ENCODE data around the gene OR51E1. TPM values are rescaled to one million over a fixed set of nuclear protein-coding genes. Genes with fewer than 3 reads are reported as not detected.
A peak's percentile ranks its signal among the peaks of the same experiment; 100 is the strongest.

The OR51E1 gene
- total RNA-seq, 1 donor from 2014 or later = 0.14 TPM

DNA sequence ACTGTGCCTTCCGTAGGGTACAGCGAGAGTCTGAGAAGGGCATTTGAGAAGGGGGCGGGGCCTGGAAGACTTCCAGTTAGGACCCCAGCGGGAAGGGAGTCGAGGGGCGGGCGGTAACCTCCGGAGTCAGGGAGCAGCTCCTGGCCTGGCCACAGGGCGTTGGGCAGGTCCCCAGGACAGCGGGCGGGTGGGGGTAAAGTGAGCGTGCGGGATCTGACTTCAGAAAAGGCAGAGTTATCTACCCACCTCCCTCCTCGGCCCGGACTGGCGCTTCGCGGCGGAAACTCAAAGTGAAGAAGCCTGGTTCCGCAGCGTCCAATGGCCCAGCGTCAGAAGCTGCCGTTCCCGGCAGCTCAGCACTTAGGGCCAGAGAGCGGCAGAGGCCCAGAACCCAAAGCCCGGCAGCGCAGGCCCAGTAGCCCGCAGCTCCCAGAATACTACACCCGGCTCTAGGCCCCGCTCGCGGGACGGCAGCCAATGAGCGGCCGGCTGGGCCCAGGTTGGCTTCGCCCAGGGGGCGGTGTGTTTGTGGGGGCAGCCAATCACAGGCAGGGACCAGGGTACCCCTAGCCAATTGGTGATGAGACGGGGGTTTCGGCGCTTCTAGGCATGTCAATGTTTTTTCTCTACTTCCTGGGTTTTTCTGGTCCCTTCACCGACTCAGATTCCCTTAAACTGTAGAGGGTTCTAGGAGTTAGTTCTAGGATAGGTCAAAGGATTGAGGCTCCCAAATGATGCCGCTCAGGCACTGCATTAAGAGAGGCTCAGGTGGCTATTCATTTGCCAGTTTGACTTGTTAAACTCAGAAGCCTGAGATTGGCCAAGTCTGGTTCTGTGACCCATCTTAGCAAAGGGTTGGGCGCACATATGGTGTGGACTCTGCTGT, 35.8 kb upstream of the OR51E1 start, which contains the start of gene TRIM68:
TSS of gene TRIM68 (minus strand) at position 451 of the 886 bp plus-strand sequence. CDS start 2,727 bp downstream, outside the sequence.
- DNase-seq (ENCODE audit: low spot score, unreplicated experiment) = peak; percentile 92

DNA sequence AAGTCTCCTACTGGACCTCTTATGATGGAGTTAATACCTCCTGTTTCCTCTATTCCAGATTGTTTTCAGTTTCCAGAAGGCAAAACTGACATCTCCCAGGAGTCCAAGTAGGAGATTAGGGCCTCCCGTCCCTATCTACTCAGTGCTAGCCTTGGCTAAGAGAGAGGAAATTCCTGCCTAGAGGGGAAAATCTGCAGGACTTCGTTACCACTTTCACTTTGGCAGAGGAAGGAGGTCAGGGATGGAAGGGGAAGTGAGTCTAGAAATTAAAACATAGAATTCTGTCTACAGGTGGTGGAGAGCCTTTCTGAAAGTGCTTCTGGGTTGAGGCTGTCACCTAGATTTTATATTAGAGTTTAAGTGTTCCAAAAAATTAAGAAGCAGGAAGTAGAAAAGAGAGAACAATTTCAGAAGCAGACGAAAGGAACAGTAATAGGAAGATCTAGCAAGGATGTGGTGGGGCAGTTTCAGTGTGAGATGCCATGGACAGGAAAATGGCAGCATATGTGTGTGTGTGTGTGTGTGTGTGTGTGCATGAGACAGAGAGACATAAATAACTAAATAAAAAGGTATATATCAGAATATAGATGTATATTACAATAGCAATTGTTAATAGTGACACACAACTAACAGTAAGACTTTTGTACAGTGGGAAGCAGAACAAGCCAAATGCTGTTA, 33.4 kb upstream of the OR51E1 start:
- TF ChIP-seq, protein P1, sequence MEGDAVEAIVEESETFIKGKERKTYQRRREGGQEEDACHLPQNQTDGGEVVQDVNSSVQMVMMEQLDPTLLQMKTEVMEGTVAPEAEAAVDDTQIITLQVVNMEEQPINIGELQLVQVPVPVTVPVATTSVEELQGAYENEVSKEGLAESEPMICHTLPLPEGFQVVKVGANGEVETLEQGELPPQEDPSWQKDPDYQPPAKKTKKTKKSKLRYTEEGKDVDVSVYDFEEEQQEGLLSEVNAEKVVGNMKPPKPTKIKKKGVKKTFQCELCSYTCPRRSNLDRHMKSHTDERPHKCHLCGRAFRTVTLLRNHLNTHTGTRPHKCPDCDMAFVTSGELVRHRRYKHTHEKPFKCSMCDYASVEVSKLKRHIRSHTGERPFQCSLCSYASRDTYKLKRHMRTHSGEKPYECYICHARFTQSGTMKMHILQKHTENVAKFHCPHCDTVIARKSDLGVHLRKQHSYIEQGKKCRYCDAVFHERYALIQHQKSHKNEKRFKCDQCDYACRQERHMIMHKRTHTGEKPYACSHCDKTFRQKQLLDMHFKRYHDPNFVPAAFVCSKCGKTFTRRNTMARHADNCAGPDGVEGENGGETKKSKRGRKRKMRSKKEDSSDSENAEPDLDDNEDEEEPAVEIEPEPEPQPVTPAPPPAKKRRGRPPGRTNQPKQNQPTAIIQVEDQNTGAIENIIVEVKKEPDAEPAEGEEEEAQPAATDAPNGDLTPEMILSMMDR (IDR thresholded peaks at IDR 0.05; ENCODE audit: unreplicated experiment) = no peak
- H3K27ac Mint-ChIP-seq = no peak overlapping the region
- peaks cover 15% of the 10 kb centered on the region for H3K4me1 Mint-ChIP-seq (ENCODE audit: low read depth)
- no peaks in the 10 kb centered on the region for H3K9me3 Mint-ChIP-seq (ENCODE audit: low read depth)
- H3K27me3 Mint-ChIP-seq = peaks cover 17% of the 10 kb centered on the region
- no peak overlapping the region for H3K4me3 Mint-ChIP-seq (ENCODE audit: low read depth)
- H3K36me3 Mint-ChIP-seq (ENCODE audit: insufficient read depth) = no peaks in the 10 kb centered on the region
- DNase-seq (ENCODE audit: low spot score, unreplicated experiment) = no peak

More for the DNA sequence above, 35.8 kb upstream of the OR51E1 start, which contains the start of gene TRIM68:
- peak within 1 kb of the TSS; percentile 94 for H3K27ac Mint-ChIP-seq
- peaks cover 10% of the 10 kb centered on the region for H3K27me3 Mint-ChIP-seq
- peak within 1 kb of the TSS; percentile 79 for H3K4me3 Mint-ChIP-seq (ENCODE audit: low read depth)
- peaks cover 15% of the 10 kb centered on the region for H3K4me1 Mint-ChIP-seq (ENCODE audit: low read depth)
- H3K9me3 Mint-ChIP-seq (ENCODE audit: low read depth) = no peaks in the 10 kb centered on the region
- peaks cover 4% of the 10 kb centered on the region for H3K36me3 Mint-ChIP-seq (ENCODE audit: insufficient read depth)
- TF ChIP-seq, protein P1 (IDR thresholded peaks at IDR 0.05; ENCODE audit: unreplicated experiment) = peak; percentile 24

DNA sequence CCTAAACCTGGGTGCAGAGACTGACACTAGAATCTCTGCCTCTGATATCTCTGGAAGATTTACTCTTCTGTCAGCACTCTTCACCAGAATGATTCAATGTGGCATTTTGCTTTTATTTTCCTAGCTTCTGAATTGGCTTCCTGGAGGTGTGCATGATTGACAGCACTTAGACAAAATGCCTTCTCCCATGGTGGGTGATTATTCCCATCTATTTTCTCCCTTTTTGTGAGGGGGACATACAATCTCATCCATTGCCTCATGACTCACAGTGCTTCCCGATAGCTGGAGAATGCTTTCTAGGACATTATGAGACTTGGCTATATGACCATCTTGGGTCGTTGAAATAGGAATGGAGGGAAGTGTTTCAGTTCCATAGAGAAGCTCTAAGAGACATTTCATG, 31.8 kb upstream of the OR51E1 start:
- no peak for DNase-seq (ENCODE audit: low spot score, unreplicated experiment)
- no peaks in the 10 kb centered on the region for H3K36me3 Mint-ChIP-seq (ENCODE audit: insufficient read depth)
- no peak overlapping the region for H3K4me3 Mint-ChIP-seq (ENCODE audit: low read depth)
- H3K27me3 Mint-ChIP-seq = peaks cover 17% of the 10 kb centered on the region
- H3K27ac Mint-ChIP-seq = no peak overlapping the region
- H3K4me1 Mint-ChIP-seq (ENCODE audit: low read depth) = peaks cover 5% of the 10 kb centered on the region
- TF ChIP-seq, protein P1 (IDR thresholded peaks at IDR 0.05; ENCODE audit: unreplicated experiment) = no peak
- no peaks in the 10 kb centered on the region for H3K9me3 Mint-ChIP-seq (ENCODE audit: low read depth)

DNA sequence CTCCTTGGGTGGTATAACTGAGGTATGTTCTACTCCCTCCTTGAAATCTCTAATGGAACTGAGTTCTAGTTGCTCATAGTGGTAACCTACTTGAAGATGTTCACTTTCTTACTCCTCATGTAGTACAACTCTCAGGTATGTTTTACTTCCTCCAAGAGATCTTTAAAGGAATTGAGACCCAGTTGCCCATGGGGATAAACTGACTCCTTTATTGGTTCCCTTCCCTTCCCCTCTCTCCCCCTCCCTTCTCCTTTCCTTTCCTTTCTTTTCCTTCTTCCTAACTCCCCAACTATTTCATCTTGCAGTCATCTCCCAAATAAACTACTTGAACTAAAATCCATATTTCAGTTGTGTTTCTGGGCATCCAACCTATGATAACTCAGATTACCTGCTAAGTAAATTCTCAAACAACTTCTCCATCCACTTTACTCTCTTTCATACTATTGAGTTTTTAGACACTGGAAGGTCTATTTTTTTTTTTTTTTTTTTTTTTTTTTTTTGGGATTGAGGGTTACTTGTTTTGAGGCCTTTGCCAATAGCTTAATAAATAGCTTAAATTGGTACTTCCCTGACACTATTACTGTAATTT, 27.8 kb upstream of the OR51E1 start:
- H3K27ac Mint-ChIP-seq = no peak overlapping the region
- H3K9me3 Mint-ChIP-seq (ENCODE audit: low read depth) = no peaks in the 10 kb centered on the region
- peaks cover 14% of the 10 kb centered on the region for H3K27me3 Mint-ChIP-seq
- TF ChIP-seq, protein P1 (IDR thresholded peaks at IDR 0.05; ENCODE audit: unreplicated experiment) = no peak
- no peak overlapping the region for H3K4me3 Mint-ChIP-seq (ENCODE audit: low read depth)
- no peak for DNase-seq (ENCODE audit: low spot score, unreplicated experiment)
- no peaks in the 10 kb centered on the region for H3K4me1 Mint-ChIP-seq (ENCODE audit: low read depth)
- no peaks in the 10 kb centered on the region for H3K36me3 Mint-ChIP-seq (ENCODE audit: insufficient read depth)

DNA sequence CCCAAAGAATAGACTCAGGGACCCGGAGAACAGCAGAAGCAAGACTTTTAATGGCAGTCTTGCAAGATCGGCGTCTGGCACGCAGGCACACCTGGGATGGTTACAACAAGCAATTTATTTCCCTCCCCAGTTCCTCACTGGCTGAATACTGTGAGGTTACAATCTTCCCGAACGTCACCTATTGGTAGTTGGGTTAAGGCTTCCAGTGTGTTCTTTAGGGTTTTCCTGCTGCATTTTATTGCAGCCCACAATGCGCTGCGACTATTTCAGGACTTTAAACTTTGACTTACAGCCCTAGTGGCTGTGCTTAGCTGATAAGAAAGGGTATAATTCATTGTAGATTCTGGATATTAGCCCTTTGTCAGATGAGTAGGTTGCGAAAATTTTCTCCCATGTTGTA, 24.3 kb upstream of the OR51E1 start:
- no peaks in the 10 kb centered on the region for H3K36me3 Mint-ChIP-seq (ENCODE audit: insufficient read depth)
- H3K27ac Mint-ChIP-seq = no peak overlapping the region
- TF ChIP-seq, protein P1 (IDR thresholded peaks at IDR 0.05; ENCODE audit: unreplicated experiment) = no peak
- DNase-seq (ENCODE audit: low spot score, unreplicated experiment) = no peak
- no peak overlapping the region for H3K4me3 Mint-ChIP-seq (ENCODE audit: low read depth)
- peaks cover 5% of the 10 kb centered on the region for H3K27me3 Mint-ChIP-seq
- H3K9me3 Mint-ChIP-seq (ENCODE audit: low read depth) = no peaks in the 10 kb centered on the region
- no peaks in the 10 kb centered on the region for H3K4me1 Mint-ChIP-seq (ENCODE audit: low read depth)

Data from progenitor cell of endocrine pancreas (in vitro differentiated cells).